ENCODE results near the gene FST. TPM values are rescaled to one million over a fixed set of nuclear protein-coding genes. Genes with fewer than 3 reads are reported as not detected.

FST gene
- total and polyA plus RNA-seq, 2 of the 13 experiments (the other 11 are each of a cell fraction or from before 2014, with no cell fraction given) = 38.6 to 136 TPM

DNA sequence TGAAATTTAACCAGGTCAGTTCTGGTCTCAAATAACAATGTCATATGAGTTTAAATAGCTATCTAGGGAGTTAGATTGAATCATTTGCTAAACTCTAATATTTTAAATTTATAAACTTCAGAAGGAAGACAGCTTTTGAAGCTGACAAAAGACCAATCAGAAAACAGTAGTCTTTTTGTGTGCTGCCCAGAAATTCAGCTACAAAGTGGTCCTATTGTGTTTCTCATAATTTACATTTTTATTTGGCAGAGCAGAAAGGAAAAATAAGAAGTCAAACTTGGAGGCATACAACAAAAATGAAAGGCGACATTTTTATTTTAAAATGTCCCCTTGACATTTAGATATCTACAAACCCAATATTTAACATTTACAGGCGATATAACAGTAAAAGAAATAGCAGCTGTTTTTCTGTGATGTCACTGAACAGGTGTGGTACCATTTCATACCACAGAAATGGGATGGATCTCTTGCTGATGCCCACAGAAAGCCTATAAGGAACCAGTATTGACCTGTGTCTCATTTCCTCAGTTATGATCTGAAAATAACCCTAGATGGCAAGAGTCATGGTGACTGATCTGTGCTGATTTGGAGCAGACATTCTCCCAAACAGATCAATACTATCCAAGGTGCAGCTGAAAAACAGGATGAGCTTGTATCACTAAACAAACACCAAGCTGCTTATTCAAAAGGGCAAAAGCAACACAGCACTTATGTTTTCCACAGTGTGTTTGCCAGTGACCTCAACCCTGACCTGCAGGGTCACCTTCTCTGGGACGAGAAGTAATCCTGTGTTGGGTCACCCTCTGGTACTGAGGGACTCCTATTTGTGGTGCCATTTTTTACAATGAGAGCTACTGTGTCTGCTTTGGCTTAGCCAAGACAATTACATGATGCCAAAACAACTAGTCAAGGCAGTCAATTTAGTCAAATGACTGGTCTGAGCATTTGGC lies 3.6 kb upstream of the FST start (continued):
- TF ChIP-seq, protein P1, sequence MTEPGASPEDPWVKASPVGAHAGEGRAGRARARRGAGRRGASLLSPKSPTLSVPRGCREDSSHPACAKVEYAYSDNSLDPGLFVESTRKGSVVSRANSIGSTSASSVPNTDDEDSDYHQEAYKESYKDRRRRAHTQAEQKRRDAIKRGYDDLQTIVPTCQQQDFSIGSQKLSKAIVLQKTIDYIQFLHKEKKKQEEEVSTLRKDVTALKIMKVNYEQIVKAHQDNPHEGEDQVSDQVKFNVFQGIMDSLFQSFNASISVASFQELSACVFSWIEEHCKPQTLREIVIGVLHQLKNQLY (CRISPR knock-in tag; IDR thresholded peaks at IDR 0.05) = peak; percentile 97
- TF ChIP-seq ZSCAN20 (CRISPR knock-in tag; IDR thresholded peaks at IDR 0.05; ENCODE audit: borderline replicate concordance) (peak; percentile 33; the same call in 1 of the 2 replicates), TRIM24 (CRISPR knock-in tag; IDR thresholded peaks at IDR 0.05) (peak; percentile 92), SMAD3 (CRISPR knock-in tag; IDR thresholded peaks at IDR 0.05) (peak; percentile 99), ZUFSP (CRISPR knock-in tag; IDR thresholded peaks at IDR 0.05; ENCODE audit: borderline replicate concordance) (no peak), TP53 (CRISPR knock-in tag; conservative IDR thresholded peaks at IDR 0.05) (0 out of 2 replicates have a peak, but pooled peaks have one; percentile 89), RBM22 (optimal IDR thresholded peaks at IDR 0.05; ENCODE audit: low read length) (no peak), STAG1 (CRISPR knock-in tag; IDR thresholded peaks at IDR 0.05) (peak; percentile 45), ZNF800 (CRISPR knock-in tag; IDR thresholded peaks at IDR 0.05) (peak; percentile 89), ZFYVE20 (CRISPR knock-in tag; IDR thresholded peaks at IDR 0.05; ENCODE audit: borderline replicate concordance, low read depth) (no peak), GZF1 (CRISPR knock-in tag; IDR thresholded peaks at IDR 0.05) (no peak), GABPB1 (CRISPR knock-in tag; IDR thresholded peaks at IDR 0.05) (peak; percentile 58), ELF3 (CRISPR knock-in tag; IDR thresholded peaks at IDR 0.05) (peak; percentile 97), ZSCAN25 (CRISPR knock-in tag; IDR thresholded peaks at IDR 0.05) (peak; percentile 84; the same call in 1 of the 2 replicates), SNRNP70 (IDR thresholded peaks at IDR 0.05; ENCODE audit: low read depth, low read length) (no peak), SCMH1 (CRISPR knock-in tag; IDR thresholded peaks at IDR 0.05; ENCODE audit: borderline replicate concordance) (no peak), REXO4 (CRISPR knock-in tag; IDR thresholded peaks at IDR 0.05; ENCODE audit: borderline replicate concordance) (no peak), SP1 (IDR thresholded peaks at IDR 0.05) (no peak), SP1 (CRISPR knock-in tag; IDR thresholded peaks at IDR 0.05) (no peak; the same call in 1 of the 2 replicates), SNAI1 (CRISPR knock-in tag; IDR thresholded peaks at IDR 0.05; ENCODE audit: borderline replicate concordance) (peak; percentile 36; the same call in 1 of the 2 replicates), RFX1 (IDR thresholded peaks at IDR 0.05) (no peak), ZMAT5 (CRISPR knock-in tag; IDR thresholded peaks at IDR 0.05; ENCODE audit: borderline replicate concordance, low read depth) (no peak), PAWR (CRISPR knock-in tag; IDR thresholded peaks at IDR 0.05; ENCODE audit: borderline replicate concordance) (no peak), ZNF777 (CRISPR knock-in tag; IDR thresholded peaks at IDR 0.05) (peak; percentile 70; the same call in 1 of the 2 replicates), TAF15 (IDR thresholded peaks at IDR 0.05; ENCODE audit: low read depth, low read length, poor library complexity, severe bottlenecking) (no peak), ZNF333 (CRISPR knock-in tag; IDR thresholded peaks at IDR 0.05; ENCODE audit: borderline replicate concordance) (0 out of 2 replicates have a peak, but pooled peaks have one; percentile 37), ZNF24 (IDR thresholded peaks at IDR 0.05) (peak; percentile 72)

All from HepG2 (cell line).